Measurements from ENCODE around the gene ACER2.

ACER2 gene

GRCh38 chr9:19486803-19487202, 78.0 kb downstream of the ACER2 start:
- DNase-seq (ENCODE audit: low read depth in 2 of 2), result no peak

DNA sequence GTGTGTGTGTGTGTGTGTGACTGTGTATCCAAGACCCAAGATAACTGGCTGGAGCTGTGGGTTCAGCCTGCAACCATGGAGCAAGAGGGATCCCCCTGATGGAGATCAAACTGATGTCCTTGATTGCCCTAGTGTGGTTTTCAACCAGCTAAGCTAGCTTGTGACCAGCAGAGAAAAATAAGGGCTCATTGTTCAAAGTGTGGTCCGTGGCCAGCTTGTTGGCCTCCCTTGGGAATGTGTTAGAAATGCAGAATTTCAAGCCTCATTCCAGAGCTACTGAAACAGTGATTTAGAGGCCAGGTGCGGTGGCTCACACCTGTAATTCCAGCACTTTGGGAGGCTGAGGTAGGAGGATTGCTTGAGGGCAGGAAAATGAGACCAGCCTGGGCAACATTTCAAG, 79.9 kb downstream of the ACER2 start:
- DNase-seq (ENCODE audit: low read depth in 2 of 2), result no peak

GRCh38 chr9:19490269-19490668, 81.5 kb downstream of the ACER2 start:
- DNase-seq (ENCODE audit: low read depth in 2 of 2), result no peak

- DNase-seq (ENCODE audit: low read depth in 2 of 2), result no peak
Measured at GRCh38 chr9:19490828-19491227, 82.0 kb downstream of the ACER2 start.

GRCh38 chr9:19492775-19493173, 84.0 kb downstream of the ACER2 start:
- no peak for DNase-seq (ENCODE audit: low read depth in 2 of 2)

DNA sequence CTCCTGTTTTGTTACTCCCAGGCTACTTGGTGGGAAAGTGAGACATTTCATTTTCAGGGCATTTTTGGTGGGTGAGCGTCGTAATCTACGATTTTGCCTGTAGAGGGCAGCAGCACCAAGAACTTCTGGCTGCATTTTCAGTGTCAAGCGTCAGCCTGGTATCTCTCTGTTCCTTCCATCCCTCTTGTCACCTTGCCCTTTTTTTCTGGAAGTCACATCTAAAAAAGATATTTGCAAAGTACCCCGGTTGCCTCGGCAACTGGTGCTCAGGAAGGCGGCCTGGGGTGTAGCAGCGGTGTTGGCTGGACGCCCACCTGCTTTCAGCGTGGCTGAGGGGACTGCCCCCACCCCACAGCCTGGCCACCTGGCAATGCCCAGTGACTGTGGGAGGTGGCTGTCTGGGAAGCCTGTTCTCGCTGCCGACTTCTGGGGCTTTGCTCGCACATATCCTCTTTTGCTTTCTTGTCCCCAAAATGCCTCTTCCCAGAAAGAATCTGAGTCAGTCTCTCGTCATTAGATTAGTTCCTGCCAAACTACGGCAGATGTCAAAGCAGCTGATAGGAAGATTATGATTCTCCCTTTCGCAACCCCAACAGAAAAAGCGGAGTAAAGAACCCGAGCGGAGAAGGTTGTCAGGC, 84.5 kb downstream of the ACER2 start:
- DNase-seq (ENCODE audit: low read depth in 2 of 2), result peak; percentile 19 to 34

- DNase-seq (ENCODE audit: low read depth in 2 of 2), result no peak
Measured at GRCh38 chr9:19493876-19494275, 85.1 kb downstream of the ACER2 start.

- no peak for DNase-seq (ENCODE audit: low read depth in 2 of 2)
Measured at GRCh38 chr9:19495186-19496028, 86.6 kb downstream of the ACER2 start.

GRCh38 chr9:19496321-19497050, 87.7 kb downstream of the ACER2 start:
- no peak for DNase-seq (ENCODE audit: low read depth in 2 of 2)

DNA sequence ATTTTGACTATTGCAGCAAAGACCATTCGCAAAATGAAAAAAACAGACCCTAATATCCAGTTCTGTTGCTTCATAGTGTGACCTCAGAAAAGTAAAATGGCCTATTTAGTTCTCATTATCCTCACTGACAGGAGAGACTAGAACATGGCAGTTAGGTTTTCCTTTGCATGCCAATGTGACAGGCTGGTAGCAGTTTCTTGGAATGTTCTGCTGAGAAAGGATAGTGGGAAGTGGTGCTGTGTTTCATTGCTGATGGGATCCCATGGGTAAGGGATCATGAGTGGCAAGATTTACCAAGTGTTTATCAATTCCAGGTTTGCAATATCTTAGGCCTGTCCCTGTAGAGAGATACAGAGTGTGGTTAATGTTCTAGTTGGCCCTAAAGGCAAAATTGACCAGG, 88.5 kb downstream of the ACER2 start:
- DNase-seq (ENCODE audit: low read depth in 2 of 2), result no peak

DNA sequence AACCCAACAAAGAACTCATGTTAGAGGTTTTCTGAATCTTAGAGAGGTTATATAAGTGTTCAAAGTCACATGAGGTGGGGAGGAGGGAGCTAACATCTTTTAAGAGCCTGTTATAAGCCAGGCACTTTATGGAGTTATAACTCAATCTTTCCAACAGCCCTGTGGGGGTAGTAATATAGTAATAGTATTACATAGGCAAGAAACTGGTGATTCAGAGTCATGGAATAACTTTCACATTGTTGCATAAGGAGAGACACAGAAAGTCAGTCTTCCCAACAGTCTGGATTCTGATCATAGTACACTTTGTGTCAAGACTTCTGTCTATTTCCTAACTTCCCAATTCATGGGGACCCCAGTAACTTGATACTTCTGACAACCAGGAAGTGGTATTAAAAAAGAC, 89.2 kb downstream of the ACER2 start:
- DNase-seq (ENCODE audit: low read depth in 2 of 2), result no peak
